Stimulated activated CD4-positive, alpha-beta T cell treated with anti-CD3 and anti-CD28 coated beads, Interleukin-4, amount 100 ng/mL, for 48 hours (primary cell): ENCODE data around the gene TTC12.

ENCODE experiments used
- DNase-seq, 2 donors: peaks; one replicate each; pipeline ENCODE4 v3.0.0-alpha.2; 2020; ENCODE audit warnings: low read depth in 2 of 2

TTC12 gene

GRCh38 chr11:113376156-113376555 lies 61.8 kb downstream of the TTC12 start:
- no peak for DNase-seq

- no peak for DNase-seq
These were observed 63.5 kb downstream of the TTC12 start for GRCh38 chr11:113377681-113378412.

- no peak for DNase-seq
These were observed 64.3 kb downstream of the TTC12 start for GRCh38 chr11:113378692-113379091.

GRCh38 chr11:113382121-113382520 lies 67.7 kb downstream of the TTC12 start:
- DNase-seq, result no peak

GRCh38 chr11:113384551-113384950 lies 70.2 kb downstream of the TTC12 start:
- DNase-seq, result no peak

GRCh38 chr11:113385749-113386148 lies 71.4 kb downstream of the TTC12 start:
- no peak for DNase-seq

GRCh38 chr11:113386866-113387265 lies 72.5 kb downstream of the TTC12 start:
- no peak for DNase-seq

GRCh38 chr11:113387605-113388211 lies 73.3 kb downstream of the TTC12 start, which contains the start of gene ANKK1:
Gene ANKK1 (plus strand): TSS chr11:113387779. CDS start chr11:113387885, 106 bp downstream.
- DNase-seq, result no peak

- DNase-seq, result no peak
These were observed 74.9 kb downstream of the TTC12 start for GRCh38 chr11:113389272-113389671.

GRCh38 chr11:113392236-113392921 lies 78.0 kb downstream of the TTC12 start:
- no peak for DNase-seq

GRCh38 chr11:113393501-113393985 lies 79.2 kb downstream of the TTC12 start:
- no peak for DNase-seq

- no peak for DNase-seq
These were observed 80.5 kb downstream of the TTC12 start for GRCh38 chr11:113394919-113395318.

- DNase-seq, result no peak
These were observed 81.5 kb downstream of the TTC12 start for GRCh38 chr11:113395782-113396336.

- DNase-seq, result no peak
These were observed 82.3 kb downstream of the TTC12 start for GRCh38 chr11:113396690-113397089.

- DNase-seq, result no peak
These were observed 82.8 kb downstream of the TTC12 start for GRCh38 chr11:113397212-113397611.

- DNase-seq, result no peak
These were observed 83.4 kb downstream of the TTC12 start for GRCh38 chr11:113397821-113398220.

- DNase-seq, result no peak
These were observed 84.5 kb downstream of the TTC12 start for GRCh38 chr11:113398669-113399430.

GRCh38 chr11:113400631-113401230 lies 86.3 kb downstream of the TTC12 start:
- DNase-seq, result no peak

GRCh38 chr11:113401718-113402117 lies 87.3 kb downstream of the TTC12 start:
- no peak for DNase-seq

GRCh38 chr11:113404859-113405430 lies 90.6 kb downstream of the TTC12 start:
- no peak for DNase-seq
